ENCODE measurements around the gene HGFAC.

HGFAC gene

GRCh38 chr4:3418029-3418762 is 23.6 kb upstream of the HGFAC start:
- H3K36me3 ChIP-seq (ENCODE audit: insufficient read depth): no peaks in the 10 kb centered on the region
- no peak overlapping the region for H3K9ac ChIP-seq
- H3K4me2 ChIP-seq: no peak overlapping the region
- no peak overlapping the region for H2AFZ ChIP-seq (ENCODE audit: low read depth)
- H3K4me3 ChIP-seq (IDR thresholded peaks at IDR 0.05; ENCODE audit: insufficient read depth, low read depth, low read length): no peak overlapping the region
- no peak overlapping the region for H3K27ac ChIP-seq
- no peaks in the 10 kb centered on the region for H4K20me1 ChIP-seq (ENCODE audit: insufficient read depth)
- H3K4me1 ChIP-seq (ENCODE audit: low read depth, poor library complexity, severe bottlenecking): no peaks in the 10 kb centered on the region
- H3K79me2 ChIP-seq (ENCODE audit: insufficient read depth, low read depth): no peaks in the 10 kb centered on the region
- H3K27me3 ChIP-seq (ENCODE audit: insufficient read depth, low read depth): no peaks in the 10 kb centered on the region
- TF ChIP-seq CTCF (conservative IDR thresholded peaks at IDR 0.05; ENCODE audit: low read depth, low read length): no peak

GRCh38 chr4:3419836-3420605 is 21.7 kb upstream of the HGFAC start:
- no peaks in the 10 kb centered on the region for H3K36me3 ChIP-seq (ENCODE audit: insufficient read depth)
- no peak overlapping the region for H3K27ac ChIP-seq
- no peak for TF ChIP-seq CTCF (conservative IDR thresholded peaks at IDR 0.05; ENCODE audit: low read depth, low read length)
- H3K79me2 ChIP-seq (ENCODE audit: insufficient read depth, low read depth): no peaks in the 10 kb centered on the region
- H3K4me2 ChIP-seq: no peak overlapping the region
- no peak overlapping the region for H2AFZ ChIP-seq (ENCODE audit: low read depth)
- no peak overlapping the region for H3K4me3 ChIP-seq (IDR thresholded peaks at IDR 0.05; ENCODE audit: insufficient read depth, low read depth, low read length)
- no peaks in the 10 kb centered on the region for H3K4me1 ChIP-seq (ENCODE audit: low read depth, poor library complexity, severe bottlenecking)
- H3K27me3 ChIP-seq (ENCODE audit: insufficient read depth, low read depth): no peaks in the 10 kb centered on the region
- H3K9ac ChIP-seq: no peak overlapping the region
- no peaks in the 10 kb centered on the region for H4K20me1 ChIP-seq (ENCODE audit: insufficient read depth)

GRCh38 chr4:3420606-3420955 is 21.2 kb upstream of the HGFAC start:
- no peaks in the 10 kb centered on the region for H4K20me1 ChIP-seq (ENCODE audit: insufficient read depth)
- no peak overlapping the region for H3K9ac ChIP-seq
- TF ChIP-seq CTCF (conservative IDR thresholded peaks at IDR 0.05; ENCODE audit: low read depth, low read length): no peak

GRCh38 chr4:3420956-3421355 is 20.8 kb upstream of the HGFAC start:
- no peak overlapping the region for H3K9ac ChIP-seq
- no peak overlapping the region for H2AFZ ChIP-seq (ENCODE audit: low read depth)
- H3K4me1 ChIP-seq (ENCODE audit: low read depth, poor library complexity, severe bottlenecking): no peaks in the 10 kb centered on the region
- no peaks in the 10 kb centered on the region for H3K36me3 ChIP-seq (ENCODE audit: insufficient read depth)
- H3K27me3 ChIP-seq (ENCODE audit: insufficient read depth, low read depth): no peaks in the 10 kb centered on the region
- no peak overlapping the region for H3K4me2 ChIP-seq
- H4K20me1 ChIP-seq (ENCODE audit: insufficient read depth): no peaks in the 10 kb centered on the region
- TF ChIP-seq CTCF (conservative IDR thresholded peaks at IDR 0.05; ENCODE audit: low read depth, low read length): no peak
- H3K79me2 ChIP-seq (ENCODE audit: insufficient read depth, low read depth): no peaks in the 10 kb centered on the region
- no peak overlapping the region for H3K27ac ChIP-seq
- no peak overlapping the region for H3K4me3 ChIP-seq (IDR thresholded peaks at IDR 0.05; ENCODE audit: insufficient read depth, low read depth, low read length)

More at GRCh38 chr4:3420606-3420955, 21.2 kb upstream of the HGFAC start:
- H3K36me3 ChIP-seq (ENCODE audit: insufficient read depth): no peaks in the 10 kb centered on the region
- H3K4me2 ChIP-seq: no peak overlapping the region
- H3K27me3 ChIP-seq (ENCODE audit: insufficient read depth, low read depth): no peaks in the 10 kb centered on the region
- H3K27ac ChIP-seq: no peak overlapping the region
- no peak overlapping the region for H3K4me3 ChIP-seq (IDR thresholded peaks at IDR 0.05; ENCODE audit: insufficient read depth, low read depth, low read length)
- H3K79me2 ChIP-seq (ENCODE audit: insufficient read depth, low read depth): no peaks in the 10 kb centered on the region
- H2AFZ ChIP-seq (ENCODE audit: low read depth): no peak overlapping the region
- no peaks in the 10 kb centered on the region for H3K4me1 ChIP-seq (ENCODE audit: low read depth, poor library complexity, severe bottlenecking)
